Measurements from ENCODE around the gene EFCC1.
A peak's percentile ranks its signal among the peaks of the same experiment; 100 is the strongest.

Gene EFCC1

DNA sequence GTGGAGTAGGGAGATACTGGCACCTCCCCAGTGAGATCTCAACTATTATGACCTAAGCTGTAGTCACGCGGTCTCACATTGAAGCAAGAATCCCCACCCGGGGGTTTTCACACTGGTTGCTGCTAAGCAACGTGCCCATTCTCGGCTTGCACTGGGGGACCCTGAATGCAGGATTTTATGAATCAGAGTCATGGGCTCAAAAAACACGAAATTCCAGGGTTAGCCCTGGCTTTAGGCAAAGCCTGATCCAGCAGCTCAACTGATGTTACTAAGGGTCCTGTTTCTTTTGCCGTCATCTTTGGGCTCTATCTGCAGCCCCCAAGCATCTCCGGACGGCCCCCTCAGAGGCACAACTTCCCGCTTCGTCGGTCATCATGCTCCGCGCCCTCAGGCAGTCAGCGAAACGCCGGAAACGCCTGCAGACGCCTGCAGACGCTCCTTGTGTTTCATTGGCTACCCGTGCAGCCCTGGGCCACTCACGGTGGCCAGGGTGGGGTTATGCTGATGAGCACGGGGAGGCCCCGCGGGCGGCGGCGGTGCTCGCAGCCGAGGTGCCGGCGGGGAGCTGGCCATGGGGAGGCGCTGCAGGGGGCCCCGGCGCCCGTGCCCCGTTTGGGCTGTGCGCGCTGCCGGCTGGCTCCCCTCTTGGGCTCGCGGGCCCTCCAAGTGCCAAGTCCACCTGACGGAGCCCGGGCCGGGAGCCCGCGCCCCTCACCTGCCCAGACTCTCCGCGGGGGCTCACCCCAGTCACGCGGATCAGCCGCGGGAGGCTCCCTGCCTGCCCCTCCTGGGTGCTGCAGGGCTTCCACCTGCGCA, 25.8 kb downstream of the EFCC1 start:
- H3K27ac ChIP-seq, result peak overlapping the region; percentile 53; the same call in 1 of the 2 replicates

DNA sequence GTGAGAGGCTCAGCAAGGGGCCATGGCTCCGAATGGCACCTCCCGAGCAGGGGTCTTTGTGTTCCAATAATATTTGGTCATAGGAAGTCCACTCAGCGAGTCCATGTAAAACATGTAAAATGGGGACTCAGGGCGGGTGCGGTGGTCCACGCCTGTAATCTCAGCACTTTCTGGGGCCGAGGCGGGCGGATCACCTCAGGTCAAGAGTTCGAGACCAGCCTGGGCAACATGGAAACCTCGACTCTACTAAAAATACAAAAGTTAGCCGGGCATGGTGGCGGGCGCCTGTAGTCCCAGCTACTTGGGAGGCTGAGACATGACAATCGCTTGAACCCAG, 26.4 kb downstream of the EFCC1 start:
- H3K27ac ChIP-seq, result peak overlapping the region; percentile 53; the same call in 1 of the 2 replicates
- TF ChIP-seq, protein P1, sequence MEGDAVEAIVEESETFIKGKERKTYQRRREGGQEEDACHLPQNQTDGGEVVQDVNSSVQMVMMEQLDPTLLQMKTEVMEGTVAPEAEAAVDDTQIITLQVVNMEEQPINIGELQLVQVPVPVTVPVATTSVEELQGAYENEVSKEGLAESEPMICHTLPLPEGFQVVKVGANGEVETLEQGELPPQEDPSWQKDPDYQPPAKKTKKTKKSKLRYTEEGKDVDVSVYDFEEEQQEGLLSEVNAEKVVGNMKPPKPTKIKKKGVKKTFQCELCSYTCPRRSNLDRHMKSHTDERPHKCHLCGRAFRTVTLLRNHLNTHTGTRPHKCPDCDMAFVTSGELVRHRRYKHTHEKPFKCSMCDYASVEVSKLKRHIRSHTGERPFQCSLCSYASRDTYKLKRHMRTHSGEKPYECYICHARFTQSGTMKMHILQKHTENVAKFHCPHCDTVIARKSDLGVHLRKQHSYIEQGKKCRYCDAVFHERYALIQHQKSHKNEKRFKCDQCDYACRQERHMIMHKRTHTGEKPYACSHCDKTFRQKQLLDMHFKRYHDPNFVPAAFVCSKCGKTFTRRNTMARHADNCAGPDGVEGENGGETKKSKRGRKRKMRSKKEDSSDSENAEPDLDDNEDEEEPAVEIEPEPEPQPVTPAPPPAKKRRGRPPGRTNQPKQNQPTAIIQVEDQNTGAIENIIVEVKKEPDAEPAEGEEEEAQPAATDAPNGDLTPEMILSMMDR (conservative IDR thresholded peaks at IDR 0.05), result no peak

More for the DNA sequence above, 25.8 kb downstream of the EFCC1 start:
- TF ChIP-seq, protein P1 (conservative IDR thresholded peaks at IDR 0.05), result peak; percentile 93

DNA sequence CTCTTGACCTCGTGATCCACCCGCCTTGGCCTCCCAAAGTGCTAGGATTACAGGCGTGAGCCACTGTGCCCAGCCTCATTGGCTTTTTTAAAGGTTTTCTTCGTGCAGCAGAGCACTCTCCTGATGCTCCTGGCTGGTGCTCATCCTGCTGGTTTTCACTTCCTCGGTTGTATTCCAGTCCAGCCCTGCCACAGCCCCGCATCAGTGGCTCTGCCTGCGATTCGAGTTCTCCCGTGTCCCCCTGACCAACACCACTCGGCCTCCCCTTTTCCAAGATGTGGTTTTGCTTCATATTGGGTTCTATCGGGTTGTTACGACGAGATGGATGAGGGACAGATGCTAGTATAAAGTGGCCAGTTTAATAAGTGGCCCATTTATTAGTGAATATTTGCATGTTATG, 27.8 kb downstream of the EFCC1 start:
- no peak overlapping the region for H3K27ac ChIP-seq
- TF ChIP-seq, protein P1 (conservative IDR thresholded peaks at IDR 0.05), result no peak

DNA sequence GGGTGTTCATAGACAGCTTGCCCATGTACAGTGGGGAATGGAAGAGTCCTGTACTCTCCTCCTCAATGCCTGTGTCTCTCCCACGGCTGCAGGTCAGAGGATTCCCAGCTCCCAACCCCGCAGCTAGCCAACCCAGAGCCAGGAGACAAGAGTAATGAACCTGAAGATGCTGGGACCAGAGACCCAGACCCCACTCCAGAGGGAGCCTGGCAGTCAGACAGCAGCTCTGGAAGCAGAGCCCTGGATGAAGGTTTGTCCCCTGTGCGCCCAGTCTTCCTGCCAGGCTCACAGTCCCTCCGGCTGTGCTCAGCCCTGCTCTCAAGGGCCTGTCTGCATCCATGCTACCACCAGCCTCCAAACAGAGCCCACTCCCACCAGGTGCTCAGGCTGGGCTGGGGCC, 29.5 kb downstream of the EFCC1 start:
- H3K27ac ChIP-seq, result no peak overlapping the region
- TF ChIP-seq, protein P1 (conservative IDR thresholded peaks at IDR 0.05), result no peak

DNA sequence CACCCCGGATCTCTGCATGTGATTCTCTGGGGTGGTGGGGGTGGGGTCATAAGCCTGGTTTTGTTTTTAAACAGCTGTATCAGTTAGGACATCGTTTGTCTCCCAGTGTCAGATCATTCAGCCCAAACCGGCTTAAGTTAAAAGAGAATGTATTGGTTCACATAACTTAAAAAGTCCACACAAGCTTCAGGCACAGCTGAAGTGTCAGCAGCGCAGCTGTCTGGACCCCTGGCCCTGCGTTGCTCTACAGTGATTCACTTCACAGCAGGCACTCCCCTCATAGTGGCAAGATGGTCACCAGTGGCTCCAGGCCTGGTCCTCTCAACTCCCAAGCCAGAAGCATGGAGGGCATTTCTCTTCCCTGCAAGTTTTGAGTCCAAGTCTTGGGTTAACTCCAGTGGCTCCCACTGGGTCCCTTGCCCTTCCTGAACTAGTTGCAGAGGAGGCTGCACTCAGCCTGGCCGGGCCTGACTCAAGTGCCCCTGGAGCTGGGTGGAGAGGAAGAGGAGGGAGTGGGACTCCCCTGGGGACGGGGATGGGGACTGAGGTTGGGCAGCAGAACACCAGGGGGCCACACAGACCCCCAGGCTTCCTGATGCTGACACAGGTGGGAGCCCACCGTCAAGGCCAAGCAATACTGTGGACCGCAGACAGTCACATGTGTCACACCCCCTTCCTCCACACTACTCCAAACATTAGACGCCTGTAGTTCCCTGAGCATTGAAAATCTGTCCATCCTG, 30.5 kb downstream of the EFCC1 start:
- TF ChIP-seq, protein P1 (conservative IDR thresholded peaks at IDR 0.05), result no peak

DNA sequence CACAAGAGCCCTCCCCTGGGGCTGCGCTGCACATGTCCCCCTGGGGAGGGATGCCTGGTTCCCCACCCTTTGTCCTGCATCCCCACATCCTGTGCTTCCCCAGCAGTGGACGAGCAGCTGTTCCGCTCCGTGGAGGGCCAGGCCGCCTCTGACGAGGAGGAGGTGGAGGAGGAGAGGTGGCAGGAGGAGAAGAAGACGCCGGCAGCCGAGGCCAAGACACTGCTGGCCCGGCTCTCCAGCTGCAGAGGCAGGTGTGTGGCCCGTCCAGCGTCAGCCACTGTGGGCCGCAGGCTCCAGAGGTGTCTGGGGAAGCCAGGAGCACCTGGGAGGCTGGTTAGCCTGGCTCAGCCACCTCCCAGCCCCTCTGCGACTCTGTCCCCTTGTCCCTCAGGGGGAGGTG, 31.6 kb downstream of the EFCC1 start:
- no peak overlapping the region for H3K27ac ChIP-seq
- TF ChIP-seq, protein P1 (conservative IDR thresholded peaks at IDR 0.05), result no peak

More for the DNA sequence above, 30.5 kb downstream of the EFCC1 start:
- no peak overlapping the region for H3K27ac ChIP-seq

DNA sequence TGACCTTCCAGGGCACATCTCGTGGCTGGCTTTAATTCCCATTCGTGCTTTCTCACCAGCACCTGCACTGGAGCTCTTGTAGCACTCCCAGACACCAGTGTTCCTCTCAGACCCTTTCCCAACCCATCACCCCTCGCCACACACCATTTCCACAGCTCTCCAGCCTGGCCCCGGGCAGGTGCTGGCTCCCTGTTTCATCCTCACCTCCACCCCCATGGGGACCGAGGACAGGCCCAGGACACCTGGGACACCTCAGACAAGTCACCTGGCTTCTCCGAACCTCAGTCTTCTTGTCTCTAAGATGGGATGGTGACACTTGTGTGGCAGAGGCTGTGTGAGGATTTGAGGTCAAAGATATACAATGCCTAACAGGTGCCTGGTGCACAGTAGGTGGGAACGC, 32.0 kb downstream of the EFCC1 start:
- H3K27ac ChIP-seq, result no peak overlapping the region
- TF ChIP-seq, protein P1 (conservative IDR thresholded peaks at IDR 0.05), result no peak

Data from VCaP (cell line).